Muscle of arm (tissue), 12 donors: ENCODE results near the gene OSBPL8. TPM values are rescaled to one million over a fixed set of nuclear protein-coding genes. Genes with fewer than 3 reads are reported as not detected.
"Not testable (repeated sequence)": the region's sequence is repeated elsewhere in the genome, so short reads cannot be mapped to it uniquely, and the experiment has no call there.

Experiments
- DNase-seq: peaks from one replicate; pipeline ENCODE4 v3.0.0-alpha.2; 2013
- polyA plus RNA-seq, 12 donors: library from polyadenylated mRNA; unstranded; fragments of 120-200 nt; gene quantifications; one replicate each; pipeline ENCODE4 v1.2.1, GENCODE V29; 2013; ENCODE audit not compliant: insufficient read length in 12 of 12

Gene OSBPL8
- polyA plus RNA-seq, 12 donors = 23.2 to 45.3 (median 34.2) TPM; not detected in 1

GRCh38 chr12:76531056-76531455, 28.5 kb downstream of the OSBPL8 start:
- DNase-seq = no peak

- no peak for DNase-seq
These were observed 29.1 kb downstream of the OSBPL8 start for GRCh38 chr12:76530516-76530915.

DNA sequence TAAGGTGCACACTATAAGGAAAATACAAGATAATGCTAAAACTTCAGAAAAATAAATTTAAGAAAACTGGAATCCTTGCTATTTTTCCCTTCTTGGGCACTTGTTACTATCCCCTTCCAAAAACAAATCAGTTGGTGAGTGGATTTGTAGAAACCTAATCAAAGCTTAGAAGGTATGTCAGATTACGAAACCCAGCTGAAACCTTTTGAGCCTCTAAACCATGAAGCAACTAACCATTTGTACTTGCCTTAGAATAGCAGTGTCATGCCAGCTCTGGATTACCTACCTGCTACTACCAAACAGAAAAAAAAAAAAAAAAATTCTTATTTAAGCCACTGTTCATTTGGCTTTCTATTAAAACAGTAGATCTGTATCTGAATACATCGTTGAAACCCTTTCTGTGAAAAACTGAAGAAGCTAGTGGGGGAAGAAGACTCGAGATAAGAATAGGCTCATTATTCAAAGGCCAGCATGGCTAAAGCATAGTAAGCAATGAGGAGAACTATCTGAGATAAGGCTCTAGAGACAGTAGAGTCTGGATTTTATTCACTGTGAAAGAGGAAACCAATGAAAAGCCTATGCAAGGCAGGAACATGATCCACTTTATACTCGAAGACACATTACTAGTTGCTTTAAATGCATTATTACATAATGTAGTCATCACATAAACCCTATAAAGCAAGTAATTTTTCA, 30.2 kb downstream of the OSBPL8 start:
- no peak for DNase-seq

GRCh38 chr12:76523408-76523807, 36.2 kb downstream of the OSBPL8 start:
- DNase-seq = no peak

- DNase-seq = no peak
These were observed 39.2 kb downstream of the OSBPL8 start for GRCh38 chr12:76520348-76520747.

DNA sequence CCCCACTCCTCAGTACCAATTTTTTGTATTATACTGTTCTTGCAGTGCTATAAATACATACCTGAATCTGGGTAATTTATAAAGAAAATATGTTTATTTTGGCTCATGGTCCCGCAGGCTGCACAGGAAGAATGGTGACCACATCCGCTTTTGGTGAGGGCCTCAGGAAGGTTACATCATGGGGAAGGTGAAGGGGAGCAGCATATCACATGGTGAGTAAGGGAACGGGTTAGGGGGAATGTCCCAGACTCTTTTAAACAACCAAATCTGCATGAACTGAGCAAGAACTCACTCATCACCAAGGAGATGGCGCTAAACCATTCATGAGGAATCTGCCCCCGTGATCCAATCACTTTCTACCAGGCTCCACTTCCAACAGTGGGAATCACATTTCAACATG, 40.0 kb downstream of the OSBPL8 start:
- no peak for DNase-seq

GRCh38 chr12:76518699-76519098, 40.9 kb downstream of the OSBPL8 start:
- DNase-seq = no peak

GRCh38 chr12:76515271-76515670, 44.3 kb downstream of the OSBPL8 start:
- DNase-seq = no peak

DNA sequence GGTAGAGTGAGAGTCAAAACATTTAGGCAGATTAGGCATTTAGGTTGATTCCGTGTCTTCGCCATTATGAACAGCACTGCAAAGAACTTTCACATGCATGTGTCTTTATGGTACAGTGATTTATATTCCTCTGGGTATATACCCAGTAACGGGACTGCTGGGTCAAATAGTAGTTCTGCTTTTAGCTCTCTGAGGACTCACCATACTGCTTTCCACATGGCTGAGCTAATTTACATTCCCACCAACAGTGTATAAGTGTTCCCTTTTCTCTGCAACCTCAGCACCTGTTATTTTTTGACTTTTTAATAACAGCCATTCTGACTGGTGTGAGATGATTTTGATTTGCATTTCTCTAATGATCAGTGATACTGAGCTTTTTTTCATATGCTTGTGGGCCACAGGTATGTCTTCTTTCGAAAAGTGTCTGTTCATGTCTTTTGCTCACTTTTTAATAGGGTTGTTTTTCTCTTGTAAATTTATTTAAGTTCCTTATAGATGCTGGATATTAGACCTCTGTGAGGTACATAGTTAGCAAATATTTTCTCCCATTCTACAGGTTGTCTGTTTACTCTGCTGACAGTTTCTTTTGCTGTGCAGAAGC, 48.4 kb downstream of the OSBPL8 start:
- not testable (repeated sequence) for DNase-seq

GRCh38 chr12:76508128-76508980, 51.2 kb downstream of the OSBPL8 start:
- no peak for DNase-seq

DNA sequence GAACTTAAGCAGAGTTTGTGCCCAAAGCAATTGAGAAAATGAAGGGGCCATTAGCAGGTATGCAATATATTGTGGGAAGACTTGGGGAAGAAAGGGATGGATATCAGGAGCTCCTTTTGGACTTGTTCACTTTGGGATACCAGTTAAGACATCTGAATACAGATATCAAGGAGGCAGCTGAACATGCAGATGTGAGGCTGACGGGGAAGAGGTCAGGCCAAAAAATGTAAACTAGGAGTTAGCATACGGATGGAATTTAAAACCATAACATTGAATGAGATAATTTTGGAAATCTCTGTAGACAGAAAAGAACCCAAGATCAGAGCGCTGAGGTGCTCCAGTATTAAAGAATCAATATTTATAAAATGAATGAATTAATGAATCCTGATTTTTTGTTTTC, 53.4 kb downstream of the OSBPL8 start:
- DNase-seq = no peak

DNA sequence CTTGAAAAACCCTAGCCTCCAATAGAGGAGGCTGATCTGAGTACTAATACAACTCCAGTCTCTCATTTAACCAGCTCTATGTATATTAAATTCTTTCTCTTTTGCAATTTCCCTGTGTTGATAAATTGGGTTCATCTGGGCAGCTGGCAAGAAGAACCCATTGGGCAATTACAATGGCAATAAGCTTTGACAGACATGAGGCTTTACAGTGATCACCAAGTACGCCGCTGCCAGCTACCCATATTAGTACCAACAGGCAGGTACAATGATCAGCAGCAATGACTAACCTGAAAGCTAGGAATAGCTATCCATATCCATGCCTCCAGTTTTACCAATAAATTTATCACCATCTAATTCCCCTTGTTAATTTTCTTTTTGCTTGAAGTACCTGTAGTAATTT, 54.5 kb downstream of the OSBPL8 start:
- DNase-seq = no peak

DNA sequence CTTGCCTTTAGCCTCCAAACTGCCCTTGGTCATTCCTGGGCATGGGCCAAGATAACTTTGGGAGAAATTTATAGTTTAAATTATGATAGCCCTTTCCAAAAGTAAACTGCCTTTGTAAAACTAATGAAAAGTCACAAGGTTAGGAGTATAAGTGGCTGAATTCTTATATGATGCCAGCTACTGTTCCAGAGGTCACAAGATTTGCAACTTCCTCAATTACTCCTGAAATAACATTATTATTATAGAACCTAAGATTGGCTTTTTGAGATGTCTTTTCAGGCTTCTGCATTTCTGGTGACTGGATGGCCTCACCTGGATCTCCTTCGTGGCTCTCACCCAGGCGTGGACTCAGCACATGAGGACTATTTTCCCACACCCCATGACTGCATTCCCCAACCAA, 55.0 kb downstream of the OSBPL8 start:
- no peak for DNase-seq

GRCh38 chr12:76503957-76504356, 55.6 kb downstream of the OSBPL8 start:
- DNase-seq = no peak

GRCh38 chr12:76501390-76501789, 58.2 kb downstream of the OSBPL8 start:
- no peak for DNase-seq

DNA sequence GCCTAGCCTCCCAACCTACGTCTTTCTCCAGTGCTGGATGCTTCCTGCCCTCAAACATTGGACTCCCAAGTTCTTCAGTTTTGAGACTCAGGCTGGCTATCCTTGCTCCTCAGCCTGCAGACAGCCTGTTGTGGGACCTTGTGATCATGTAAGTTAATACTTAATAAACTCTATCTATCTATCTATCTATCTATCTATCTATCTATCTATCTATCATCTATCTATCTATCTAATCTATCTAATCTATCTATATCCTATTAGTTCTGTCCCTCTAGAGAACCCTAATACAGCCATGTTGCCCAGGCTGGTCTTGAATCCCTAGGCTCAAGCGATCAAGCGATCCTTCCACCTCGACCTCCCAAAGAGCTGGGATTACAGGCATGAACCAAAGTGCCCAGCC, 60.4 kb downstream of the OSBPL8 start:
- not testable (repeated sequence) for DNase-seq

GRCh38 chr12:76495556-76495955, 64.0 kb downstream of the OSBPL8 start:
- no peak for DNase-seq

- DNase-seq = no peak
These were observed 68.3 kb downstream of the OSBPL8 start for GRCh38 chr12:76491292-76491691.

DNA sequence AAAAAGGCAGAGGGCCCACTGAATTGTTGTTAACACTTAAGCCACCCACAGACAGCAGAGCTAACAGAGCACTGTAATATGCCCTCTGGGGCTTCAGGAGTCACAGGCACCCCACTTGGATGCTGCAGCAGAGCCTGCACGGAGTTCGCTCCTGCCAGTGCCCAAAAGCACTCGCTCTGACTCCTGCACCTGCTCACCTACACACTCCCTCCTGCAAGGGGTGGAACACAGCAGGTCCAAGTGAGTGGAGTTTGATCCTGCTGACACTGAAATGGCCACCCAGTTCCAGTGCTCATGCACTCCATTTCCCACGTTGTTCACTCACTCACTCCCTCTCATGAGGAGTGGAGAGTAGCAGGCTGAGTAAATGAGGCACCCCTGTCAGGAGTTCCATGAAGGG, 68.8 kb downstream of the OSBPL8 start:
- DNase-seq = no peak

GRCh38 chr12:76489737-76490136, 69.8 kb downstream of the OSBPL8 start:
- DNase-seq = no peak

- DNase-seq = no peak
These were observed 73.6 kb downstream of the OSBPL8 start for GRCh38 chr12:76486011-76486410.

- no peak for DNase-seq
These were observed 78.8 kb downstream of the OSBPL8 start for GRCh38 chr12:76480796-76481195.

- DNase-seq = no peak
These were observed 81.5 kb downstream of the OSBPL8 start for GRCh38 chr12:76478045-76478444.
